GM23248 (cell line): Measurements from ENCODE around the gene POC5. TPM values are rescaled to one million over a fixed set of nuclear protein-coding genes. Genes with fewer than 3 reads are reported as not detected.
A peak's percentile ranks its signal among the peaks of the same experiment; 100 is the strongest.
"Not testable (repeated sequence)": the region's sequence is repeated elsewhere in the genome, so short reads cannot be mapped to it uniquely, and the experiment has no call there.

Source experiments
- DNase-seq: peaks from one replicate; pipeline ENCODE4 v3.0.0-alpha.2; 2015
- H2AFZ ChIP-seq: fragments of 200-600 bp; sonication (generic); 2 replicates; pipeline ENCODE4 v1.6.1; 2016; ENCODE audit warnings: antibody characterized with exemption
- H3F3A ChIP-seq: fragments of 200-600 bp; sonication (generic); 2 replicates; pipeline ENCODE4 v1.6.1; 2016; ENCODE audit warnings: mild to moderate bottlenecking, antibody characterized with exemption, mixed run types; ENCODE audit not compliant: insufficient read depth
- H3K27ac ChIP-seq: fragments of 200-600 bp; sonication (generic); 2 replicates; pipeline ENCODE4 v1.5.1; 2016; ENCODE audit warnings: mild to moderate bottlenecking
- H3K27me3 ChIP-seq: fragments of 200-600 bp; sonication (generic); replicated peaks from 2 replicates; pipeline ENCODE4 v1.6.1; 2016; ENCODE audit warnings: mild to moderate bottlenecking; ENCODE audit not compliant: insufficient read depth
- H3K36me3 ChIP-seq: fragments of 200-600 bp; sonication (generic); 2 replicates; pipeline ENCODE4 v1.6.1; 2016; ENCODE audit warnings: low read depth, mild to moderate bottlenecking
- H3K4me1 ChIP-seq: fragments of 200-600 bp; sonication (generic); 2 replicates; pipeline ENCODE4 v1.6.1; 2016; ENCODE audit warnings: mild to moderate bottlenecking; ENCODE audit not compliant: insufficient read depth
- H3K4me2 ChIP-seq: fragments of 200-600 bp; sonication (generic); one replicate; pipeline ENCODE4 v1.6.1; 2016; ENCODE audit warnings: mild to moderate bottlenecking; ENCODE audit not compliant: unreplicated experiment
- H3K4me3 ChIP-seq: fragments of 200-600 bp; sonication (generic); 2 replicates; pipeline ENCODE4 v1.5.1; 2016; ENCODE audit warnings: mild to moderate bottlenecking
- H3K79me2 ChIP-seq: fragments of 200-600 bp; sonication (generic); 2 replicates; pipeline ENCODE4 v1.6.1; 2016; ENCODE audit warnings: mild to moderate bottlenecking; ENCODE audit not compliant: insufficient read depth
- H3K9ac ChIP-seq: fragments of 200-600 bp; sonication (generic); 2 replicates; pipeline ENCODE4 v1.6.1; 2016; ENCODE audit warnings: mild to moderate bottlenecking
- H3K9me2 ChIP-seq: fragments of 200-600 bp; sonication (generic); 2 replicates; pipeline ENCODE4 v1.6.1; 2016; ENCODE audit warnings: mixed run types, mild to moderate bottlenecking, moderate library complexity; ENCODE audit not compliant: insufficient read depth
- H3K9me3 ChIP-seq: fragments of 200-600 bp; sonication (generic); one replicate; pipeline ENCODE4 v1.6.1; 2017; ENCODE audit warnings: low read depth
- H4K20me1 ChIP-seq: fragments of 200-600 bp; sonication (generic); 2 replicates; pipeline ENCODE4 v1.6.0; 2016; ENCODE audit not compliant: insufficient read depth
- EZH2 ChIP-seq: fragments of 200-600 bp; sonication (generic); IDR thresholded peaks from 2 replicates; pipeline ENCODE4 v1.6.1; 2018; ENCODE audit warnings: antibody characterized with exemption, mild to moderate bottlenecking; ENCODE audit not compliant: insufficient read depth, poor library complexity, severe bottlenecking
- EZH2phosphoT487 ChIP-seq: fragments of 200-600 bp; sonication (generic); IDR thresholded peaks from 2 replicates; pipeline ENCODE4 v1.6.1; 2018; ENCODE audit warnings: antibody characterized with exemption, moderate library complexity, mild to moderate bottlenecking, low read depth; ENCODE audit not compliant: insufficient read depth
- WGBS, 2 experiments: methylation state at CpG; one replicate each; pipeline ENCODE4 v1.1.6; 2015 to 2017; ENCODE audit warnings: low lambda C conversion rate in 2 of 2, low coverage in 1 of 2; ENCODE audit errors: missing lambda C conversion rate in 2 of 2; 5-methylcytosine and 5-hydroxymethylcytosine counted together
- in situ Hi-C: fragments of 300-500 bp; cut with MboI; formaldehyde crosslinking; loops from 2 replicates; pipeline ENCODE4 v1.15.0; 2020
- polyA plus RNA-seq: library from polyadenylated mRNA; unstranded; fragments of >200 nt; fragmentation: Nextera tagmentation; extraction: Ambion mirVana; gene quantifications from 2 replicates; pipeline ENCODE4 v1.2.1, GENCODE V29; 2016
- total RNA-seq: library from RNA; depleted of rRNA; stranded (reverse); fragments of >200 nt; shearing (Covaris generic); gene quantifications from 2 replicates; pipeline ENCODE4 v1.2.3, GENCODE V29; 2014

POC5 gene
- total and polyA plus RNA-seq, 2 experiments from 2014 or later: 7.9 to 17.4 TPM

GRCh38 chr5:75706775-75707174 lies 10.5 kb downstream of the POC5 start:
- Histone ChIP-seq H2AFZ (no peak overlapping the region), H3K27me3 (no peaks in the 10 kb centered on the region), H3K9ac (no peak overlapping the region), H3K4me1 (no peaks in the 10 kb centered on the region), H3K9me3 (no peaks in the 10 kb centered on the region), H3K9me2 (no peaks in the 10 kb centered on the region), H3K36me3 (no peaks in the 10 kb centered on the region), H3K4me3 (no peak overlapping the region), H3F3A (no peaks in the 10 kb centered on the region), H3K79me2 (no peaks in the 10 kb centered on the region), H4K20me1 (no peaks in the 10 kb centered on the region), H3K4me2 (no peak overlapping the region), H3K27ac (no peak overlapping the region)
- no peak for TF ChIP-seq EZH2phosphoT487
- TF ChIP-seq EZH2: no peak
- in situ Hi-C loops: no loop called here
- 96 to 98% methylated on average over 3 of the region's 3 CpGs for WGBS, 2 experiments
- no peak for DNase-seq

- 100% methylated on average over 1 of the region's 1 CpG for WGBS, 2 experiments
Measured at GRCh38 chr5:75706016-75706415, 11.2 kb downstream of the POC5 start.

GRCh38 chr5:75701856-75702255 lies 15.4 kb downstream of the POC5 start:
- WGBS, 2 experiments: 97 to 99% methylated on average over 4 of the region's 4 CpGs
- no peak overlapping the region for H3K27ac ChIP-seq

More at GRCh38 chr5:75706016-75706415, 11.2 kb downstream of the POC5 start:
- H3K4me3 ChIP-seq: no peak overlapping the region
- peak; percentile 3 for DNase-seq
- H3K9me2 ChIP-seq: no peaks in the 10 kb centered on the region
- no peaks in the 10 kb centered on the region for H3K9me3 ChIP-seq
- H3K27me3 ChIP-seq: no peaks in the 10 kb centered on the region
- no peak overlapping the region for H2AFZ ChIP-seq
- H3K4me2 ChIP-seq: no peak overlapping the region
- no peaks in the 10 kb centered on the region for H3K4me1 ChIP-seq
- no peak overlapping the region for H3K27ac ChIP-seq
- no peaks in the 10 kb centered on the region for H3F3A ChIP-seq
- no peaks in the 10 kb centered on the region for H3K36me3 ChIP-seq
- no peak for TF ChIP-seq EZH2phosphoT487
- TF ChIP-seq EZH2: no peak
- H3K9ac ChIP-seq: no peak overlapping the region
- in situ Hi-C loops: no loop called here
- H3K79me2 ChIP-seq: no peaks in the 10 kb centered on the region
- H4K20me1 ChIP-seq: no peaks in the 10 kb centered on the region

GRCh38 chr5:75695472-75696351 lies 21.5 kb downstream of the POC5 start:
- H3K36me3 ChIP-seq: not testable (repeated sequence)
- WGBS, 2 experiments: 89 to 92% methylated on average over 22 of the region's 22 CpGs

More at GRCh38 chr5:75701856-75702255, 15.4 kb downstream of the POC5 start:
- H3K9ac ChIP-seq: no peak overlapping the region
- H3K36me3 ChIP-seq: no peaks in the 10 kb centered on the region
- no peak overlapping the region for H3K4me2 ChIP-seq
- H3K4me3 ChIP-seq: no peak overlapping the region
- H3K27me3 ChIP-seq: no peaks in the 10 kb centered on the region
- H3K79me2 ChIP-seq: no peaks in the 10 kb centered on the region
- no peaks in the 10 kb centered on the region for H3K9me3 ChIP-seq
- no peak for DNase-seq
- no peak for TF ChIP-seq EZH2phosphoT487
- no peak for TF ChIP-seq EZH2
- H3K9me2 ChIP-seq: no peaks in the 10 kb centered on the region
- H2AFZ ChIP-seq: no peak overlapping the region
- H3K4me1 ChIP-seq: no peaks in the 10 kb centered on the region
- in situ Hi-C loops: no loop called here
- H4K20me1 ChIP-seq: no peaks in the 10 kb centered on the region
- H3F3A ChIP-seq: no peaks in the 10 kb centered on the region

More at GRCh38 chr5:75695472-75696351, 21.5 kb downstream of the POC5 start:
- H3K27me3 ChIP-seq, H3K4me1 ChIP-seq, H2AFZ ChIP-seq, H4K20me1 ChIP-seq, H3K9me3 ChIP-seq, H3K79me2 ChIP-seq, H3F3A ChIP-seq, H3K9ac ChIP-seq, H3K4me3 ChIP-seq, in situ Hi-C loops, DNase-seq, H3K4me2 ChIP-seq, H3K27ac ChIP-seq, H3K9me2 ChIP-seq: not testable (repeated sequence)
